Endometrium (tissue), 2 donors: ENCODE measurements around the gene PSMG3.
"Not testable (repeated sequence)": the region's sequence is repeated elsewhere in the genome, so short reads cannot be mapped to it uniquely, and the experiment has no call there.

Experiments used
- FAIRE-seq: peaks from 2 replicates; lab custom pipeline; 2012; peaks lifted over from hg19 to GRCh38; lab: Jason Lieb, UNC
- donor health status: control.
- donor health status: control.

PSMG3 gene

GRCh38 chr7:1596181-1597043 is 26.6 kb upstream of the PSMG3 start:
- no peak for FAIRE-seq

GRCh38 chr7:1595636-1596035 is 25.8 kb upstream of the PSMG3 start:
- FAIRE-seq, result no peak

- no peak for FAIRE-seq
Measured at GRCh38 chr7:1595027-1595426, 25.2 kb upstream of the PSMG3 start.

- no peak for FAIRE-seq
Measured at GRCh38 chr7:1593904-1594421, 24.1 kb upstream of the PSMG3 start.

GRCh38 chr7:1593091-1593866 is 23.4 kb upstream of the PSMG3 start:
- no peak for FAIRE-seq

GRCh38 chr7:1592299-1592871 is 22.6 kb upstream of the PSMG3 start:
- FAIRE-seq, result no peak

GRCh38 chr7:1591876-1592275 is 22.0 kb upstream of the PSMG3 start:
- FAIRE-seq, result no peak

- no peak for FAIRE-seq
Measured at GRCh38 chr7:1591396-1591795, 21.6 kb upstream of the PSMG3 start.

GRCh38 chr7:1590887-1591286 is 21.1 kb upstream of the PSMG3 start:
- no peak for FAIRE-seq

GRCh38 chr7:1590476-1590875 is 20.6 kb upstream of the PSMG3 start:
- FAIRE-seq, result no peak

GRCh38 chr7:1588978-1589377 is 19.1 kb upstream of the PSMG3 start:
- FAIRE-seq, result no peak

- no peak for FAIRE-seq
Measured at GRCh38 chr7:1587738-1588137, 17.9 kb upstream of the PSMG3 start.

- no peak for FAIRE-seq
Measured at GRCh38 chr7:1586827-1587705, 17.2 kb upstream of the PSMG3 start.

GRCh38 chr7:1586126-1586826 is 16.4 kb upstream of the PSMG3 start:
- FAIRE-seq, result no peak

GRCh38 chr7:1585142-1585981 is 15.5 kb upstream of the PSMG3 start:
- no peak for FAIRE-seq

GRCh38 chr7:1584700-1585099 is 14.9 kb upstream of the PSMG3 start:
- no peak for FAIRE-seq

- not testable (repeated sequence) for FAIRE-seq
Measured at GRCh38 chr7:1583241-1583930, 13.6 kb upstream of the PSMG3 start.

GRCh38 chr7:1580422-1581030 is 10.7 kb upstream of the PSMG3 start:
- FAIRE-seq, result no peak
